Neutrophil (primary cell): ENCODE results near the gene LRRC3.

Experiments
- H3K27ac ChIP-seq: fragments of 200-600 bp; sonication (generic); 2 replicates; pipeline ENCODE4 v1.5.1; 2016; ENCODE audit warnings: mild to moderate bottlenecking, moderate library complexity
- H3K27me3 ChIP-seq: fragments of 200-600 bp; sonication (generic); 2 replicates; pipeline ENCODE4 v1.6.0; 2016; ENCODE audit warnings: mild to moderate bottlenecking
- H3K36me3 ChIP-seq: fragments of 200-600 bp; sonication (generic); 2 replicates; pipeline ENCODE4 v1.5.1; 2017
- H3K4me1 ChIP-seq, 2 experiments: fragments of 200-600 bp in 1 of 2; sonication (generic) in 1 of 2; 1 replicate in 1 of 2; 2 replicates in 1 of 2; pipeline versions ENCODE4 v1.5.1 to v1.6.1; 2013 to 2016; ENCODE audit warnings: low read depth in 1 of 2, low read length in 1 of 2, mild to moderate bottlenecking in 1 of 2, moderate library complexity in 1 of 2; ENCODE audit not compliant: control insufficient read depth in 1 of 2, insufficient read depth in 1 of 2
- H3K4me3 ChIP-seq, 2 experiments: fragments of 200-600 bp in 1 of 2; sonication (generic) in 1 of 2; 1 replicate in 1 of 2; 2 replicates in 1 of 2; pipeline ENCODE4 v1.5.1; 2013 to 2016; ENCODE audit warnings: low read depth in 1 of 2, low read length in 1 of 2, mild to moderate bottlenecking in 1 of 2, moderate library complexity in 1 of 2
- H3K9me3 ChIP-seq: fragments of 200-600 bp; sonication (generic); 2 replicates; pipeline ENCODE4 v1.5.1; 2016
- TF ChIP-seq, protein P1 (sequence below): fragments of 200-600 bp; sonication (generic); IDR thresholded peaks from 2 replicates; pipeline ENCODE4 v1.5.1; 2016; ENCODE audit warnings: antibody characterized with exemption

LRRC3 gene

DNA sequence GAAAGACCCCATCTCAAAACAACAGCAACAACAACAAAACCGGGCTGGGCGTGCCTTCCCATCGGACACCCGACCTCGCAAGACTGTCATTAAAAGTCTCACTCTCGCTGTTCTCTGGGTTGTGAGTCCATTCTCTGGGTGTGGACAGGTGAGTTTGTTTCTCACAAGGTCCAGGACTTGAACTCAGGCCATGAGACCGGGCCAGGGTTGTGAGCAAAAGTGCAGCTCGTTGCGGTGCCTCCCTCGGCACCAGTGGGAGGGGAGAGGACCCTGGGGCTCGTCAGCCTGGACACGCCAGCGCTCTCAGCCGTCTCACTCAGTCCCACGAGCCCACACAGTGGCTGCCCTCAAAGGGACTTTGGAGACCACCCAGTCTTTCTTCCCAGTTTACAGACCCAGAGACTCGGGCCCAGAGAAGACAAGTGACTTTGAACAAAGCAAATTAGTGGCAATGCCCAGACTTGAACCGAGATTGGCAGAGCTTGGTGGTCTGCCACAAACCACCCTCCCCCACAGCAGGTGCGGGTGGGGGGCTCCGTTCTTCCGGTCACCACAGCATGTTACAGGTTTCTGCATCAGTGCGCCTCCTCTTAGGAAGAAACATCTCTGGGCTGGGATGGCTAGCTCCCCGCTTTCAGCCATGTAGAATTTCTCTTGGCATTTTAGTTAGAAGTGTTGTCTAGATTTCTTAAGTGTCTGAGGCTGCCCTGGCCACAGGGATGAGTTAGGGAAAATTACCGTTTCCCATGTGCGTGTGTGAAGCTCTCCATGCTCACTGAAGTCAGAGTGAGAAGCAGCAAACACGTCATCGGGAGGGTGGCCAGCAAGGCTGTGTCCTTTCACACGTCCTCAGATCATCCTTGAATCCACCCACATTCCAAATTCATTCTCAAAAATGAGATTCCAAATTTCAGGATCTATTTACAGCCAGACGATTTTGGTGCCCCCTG lies 28.3 kb downstream of the LRRC3 start:
- H3K4me1 ChIP-seq = peaks cover 3% of the 10 kb centered on the region in 2 experiments
- no peak overlapping the region for H3K27ac ChIP-seq
- no peak overlapping the region for H3K4me3 ChIP-seq
- H3K27me3 ChIP-seq = peaks cover 22% of the 10 kb centered on the region
- H3K9me3 ChIP-seq = no peaks in the 10 kb centered on the region
- no peaks in the 10 kb centered on the region for H3K36me3 ChIP-seq
- TF ChIP-seq, protein P1, sequence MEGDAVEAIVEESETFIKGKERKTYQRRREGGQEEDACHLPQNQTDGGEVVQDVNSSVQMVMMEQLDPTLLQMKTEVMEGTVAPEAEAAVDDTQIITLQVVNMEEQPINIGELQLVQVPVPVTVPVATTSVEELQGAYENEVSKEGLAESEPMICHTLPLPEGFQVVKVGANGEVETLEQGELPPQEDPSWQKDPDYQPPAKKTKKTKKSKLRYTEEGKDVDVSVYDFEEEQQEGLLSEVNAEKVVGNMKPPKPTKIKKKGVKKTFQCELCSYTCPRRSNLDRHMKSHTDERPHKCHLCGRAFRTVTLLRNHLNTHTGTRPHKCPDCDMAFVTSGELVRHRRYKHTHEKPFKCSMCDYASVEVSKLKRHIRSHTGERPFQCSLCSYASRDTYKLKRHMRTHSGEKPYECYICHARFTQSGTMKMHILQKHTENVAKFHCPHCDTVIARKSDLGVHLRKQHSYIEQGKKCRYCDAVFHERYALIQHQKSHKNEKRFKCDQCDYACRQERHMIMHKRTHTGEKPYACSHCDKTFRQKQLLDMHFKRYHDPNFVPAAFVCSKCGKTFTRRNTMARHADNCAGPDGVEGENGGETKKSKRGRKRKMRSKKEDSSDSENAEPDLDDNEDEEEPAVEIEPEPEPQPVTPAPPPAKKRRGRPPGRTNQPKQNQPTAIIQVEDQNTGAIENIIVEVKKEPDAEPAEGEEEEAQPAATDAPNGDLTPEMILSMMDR = no peak

- Histone ChIP-seq H3K9me3 (no peaks in the 10 kb centered on the region), H3K27me3 (peaks cover 22% of the 10 kb centered on the region), H3K4me3 (no peak overlapping the region), H3K36me3 (no peaks in the 10 kb centered on the region), H3K4me1 (no peaks in the 10 kb centered on the region), H3K27ac (no peak overlapping the region)
- TF ChIP-seq, protein P1 = no peak
Measured at GRCh38 chr21:44484498-44485253, 29.4 kb downstream of the LRRC3 start.

DNA sequence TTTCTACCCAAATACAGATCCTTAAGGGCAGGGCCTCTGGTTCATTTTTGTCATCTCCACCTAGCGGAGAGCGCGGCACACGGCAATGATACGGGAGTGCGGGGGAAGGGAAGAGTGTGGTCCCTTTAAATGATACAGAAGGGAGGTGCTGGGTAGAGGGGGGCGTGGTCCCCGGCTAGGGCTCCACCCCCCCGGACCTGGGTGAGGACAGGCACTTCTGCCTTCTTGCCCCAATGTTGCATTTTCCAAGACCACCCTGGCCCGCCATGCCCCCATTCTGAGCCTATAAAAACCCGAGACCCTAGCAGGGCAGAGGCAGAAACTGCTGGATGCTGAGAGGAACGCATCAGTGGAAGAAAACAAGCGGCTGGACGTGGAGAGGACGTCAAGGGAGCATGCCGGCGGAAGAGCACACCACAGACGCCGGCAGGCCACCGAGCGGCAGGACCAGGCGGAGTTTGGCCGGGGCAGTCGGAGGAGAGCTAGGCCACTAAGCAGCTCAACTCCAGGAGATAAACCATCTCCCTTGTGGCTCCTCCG lies 30.0 kb downstream of the LRRC3 start:
- Histone ChIP-seq H3K27me3 (peaks cover 26% of the 10 kb centered on the region), H3K36me3 (no peaks in the 10 kb centered on the region), H3K9me3 (no peaks in the 10 kb centered on the region), H3K4me1 (no peaks in the 10 kb centered on the region), H3K4me3 (no peak overlapping the region), H3K27ac (no peak overlapping the region)
- TF ChIP-seq, protein P1 = no peak

GRCh38 chr21:44485796-44486195 lies 30.5 kb downstream of the LRRC3 start:
- Histone ChIP-seq H3K27me3 (peaks cover 27% of the 10 kb centered on the region), H3K27ac (no peak overlapping the region), H3K9me3 (no peaks in the 10 kb centered on the region), H3K36me3 (no peaks in the 10 kb centered on the region), H3K4me3 (no peak overlapping the region), H3K4me1 (no peaks in the 10 kb centered on the region)
- TF ChIP-seq, protein P1 = no peak

GRCh38 chr21:44486302-44486701 lies 31.0 kb downstream of the LRRC3 start:
- TF ChIP-seq, protein P1 = no peak
- no peak overlapping the region for H3K27ac ChIP-seq
- H3K27me3 ChIP-seq = peaks cover 27% of the 10 kb centered on the region
- H3K4me3 ChIP-seq = no peak overlapping the region
- H3K4me1 ChIP-seq = no peaks in the 10 kb centered on the region
- H3K36me3 ChIP-seq = no peaks in the 10 kb centered on the region
- H3K9me3 ChIP-seq = no peaks in the 10 kb centered on the region
